HepG2 (cell line): ENCODE data around the gene JAGN1. TPM values are rescaled to one million over a fixed set of nuclear protein-coding genes. Genes with fewer than 3 reads are reported as not detected.

Experiments used
- ARID2 ChIP-seq: sonication (generic); formaldehyde crosslinking; IDR thresholded peaks from 2 replicates; pipeline ENCODE4 v1.8.1; 2022; ENCODE audit warnings: mild to moderate bottlenecking, missing genetic modification reagents, borderline replicate concordance
- ETV6 ChIP-seq: sonication (generic); formaldehyde crosslinking; conservative IDR thresholded peaks from 2 replicates; pipeline ENCODE4 v1.4.0; 2020; ENCODE audit warnings: missing genetic modification reagents
- THYN1 ChIP-seq: sonication (generic); formaldehyde crosslinking; IDR thresholded peaks from 2 replicates; pipeline ENCODE4 v1.8.1; 2023; ENCODE audit warnings: low read depth, mild to moderate bottlenecking, moderate library complexity, missing genetic modification reagents, borderline replicate concordance
- XBP1 ChIP-seq: sonication (generic); formaldehyde crosslinking; IDR thresholded peaks from 2 replicates; pipeline ENCODE4 v1.5.0; 2020; ENCODE audit warnings: missing genetic modification reagents
- ZBTB21 ChIP-seq: sonication (generic); formaldehyde crosslinking; IDR thresholded peaks from 2 replicates; pipeline ENCODE4 v1.4.0; 2020; ENCODE audit warnings: missing genetic modification reagents
- ZBTB40 ChIP-seq, 2 experiments: fragments of 450-650 bp in 1 of 2; sonication (generic) in 1 of 2; formaldehyde crosslinking in 1 of 2; IDR thresholded peaks; 2 replicates each; pipeline versions ENCODE4 v1.6.1 to v1.8.0; 2016 to 2022; ENCODE audit warnings: antibody characterized with exemption in 1 of 2, mild to moderate bottlenecking in 1 of 2, missing genetic modification reagents in 1 of 2
- ZNF280B ChIP-seq: sonication (generic); formaldehyde crosslinking; IDR thresholded peaks from 2 replicates; pipeline ENCODE4 v1.5.0; 2020; ENCODE audit warnings: missing genetic modification reagents, mild to moderate bottlenecking, borderline replicate concordance
- ZNF318 ChIP-seq: sonication (generic); formaldehyde crosslinking; IDR thresholded peaks from 2 replicates; pipeline ENCODE4 v1.4.0; 2020; ENCODE audit warnings: mild to moderate bottlenecking, missing genetic modification reagents
- polyA plus RNA-seq, 8 experiments: library from polyadenylated mRNA; depleted of rRNA in 3 of 8; stranded (reverse) in 7 of 8; unstranded in 1 of 8; fragments of >200 nt; fragmentation: Illumina TruSeq in 4 of 8; extraction: Trizol in 4 of 8; gene quantifications; 2 replicates each; pipeline versions ENCODE4 v1.2.1 to v1.2.3, GENCODE V29; 2011 to 2016; ENCODE audit warnings: low read depth in 4 of 8, missing spikeins in 1 of 8, mixed read lengths in 1 of 8; ENCODE audit not compliant: insufficient read depth in 1 of 8
- total RNA-seq, 5 experiments: library from RNA; depleted of rRNA; stranded (reverse); fragments of >200 nt; fragmentation: Illumina TruSeq; extraction: Trizol; gene quantifications; 2 replicates each; pipeline ENCODE4 v1.2.3, GENCODE V29; 2016; ENCODE audit warnings: low read depth in 1 of 5

Gene JAGN1
- total and polyA plus RNA-seq, 2 of the 13 experiments (the other 11 are each of a cell fraction or from before 2014, with no cell fraction given) = 49.9 to 50.9 TPM

- TF ChIP-seq ZBTB40 (IDR thresholded peaks at IDR 0.05) (no peak), ZBTB40 (CRISPR knock-in tag; IDR thresholded peaks at IDR 0.05) (no peak), ARID2 (CRISPR knock-in tag) (no peak), XBP1 (CRISPR knock-in tag) (no peak), ZNF318 (CRISPR knock-in tag) (no peak), ETV6 (CRISPR knock-in tag) (no peak), ZBTB21 (CRISPR knock-in tag) (no peak), ZNF280B (CRISPR knock-in tag) (no peak), THYN1 (CRISPR knock-in tag) (no peak)
Measured at GRCh38 chr3:9902372-9903237, 12.2 kb downstream of the JAGN1 start, which contains the start of gene IL17RE (continued).
